GM20000 (cell line): ENCODE results near the gene SLBP.

Experiments used
- DNase-seq: peaks from one replicate; pipeline ENCODE4 v3.0.0; 2012; ENCODE audit warnings: low spot score
- CTCF ChIP-seq: IDR thresholded peaks from 2 replicates; pipeline ENCODE4 v1.5.1; 2012; ENCODE audit warnings: mild to moderate bottlenecking, control low read depth; ENCODE audit errors: extremely low read depth, missing control alignments

SLBP gene

GRCh38 chr4:1720163-1720983 is 8.3 kb upstream of the SLBP start:
- no peak for TF ChIP-seq CTCF

GRCh38 chr4:1718095-1718850 is 6.2 kb upstream of the SLBP start:
- TF ChIP-seq CTCF, result no peak
- DNase-seq, result no peak

More at GRCh38 chr4:1720163-1720983, 8.3 kb upstream of the SLBP start:
- peak; percentile 74 for DNase-seq

GRCh38 chr4:1717129-1718094 is 5.3 kb upstream of the SLBP start:
- TF ChIP-seq CTCF, result no peak
- no peak for DNase-seq

- TF ChIP-seq CTCF, result no peak
- no peak for DNase-seq
Observed at GRCh38 chr4:1716065-1716945, 4.2 kb upstream of the SLBP start.

- TF ChIP-seq CTCF, result no peak
- peak; percentile 58 for DNase-seq
Observed at GRCh38 chr4:1715002-1715758, 3.1 kb upstream of the SLBP start.
